K562 (cell line): ENCODE measurements around the gene MAP2K3.
"Not testable (repeated sequence)": the region's sequence is repeated elsewhere in the genome, so short reads cannot be mapped to it uniquely, and the experiment has no call there.

Experiments used
- KLF6 ChIP-seq: fragments of 250-450 bp; sonication (Bioruptor Pico); IDR thresholded peaks from 2 replicates; pipeline ENCODE4 v1.4.0; 2020; ENCODE audit warnings: mild to moderate bottlenecking, moderate library complexity, borderline replicate concordance
- SUPT5H ChIP-seq: fragments of 450-650 bp; IDR thresholded peaks from 2 replicates; pipeline ENCODE4 v1.6.1; 2016
- TCF7L2 ChIP-seq: fragments of 150-350 bp; IDR thresholded peaks from 2 replicates; pipeline ENCODE4 v1.6.1; 2016; ENCODE audit warnings: low read depth, mild to moderate bottlenecking, low read length, moderate library complexity
- TF ChIP-seq, protein P1 (sequence below), 3 experiments: IDR thresholded peaks in 2 of 3; conservative IDR thresholded peaks in 1 of 3; 2 replicates each; pipeline ENCODE4 v1.5.1; 2011 to 2012; ENCODE audit warnings: low read length in 3 of 3, mild to moderate bottlenecking in 3 of 3, control low read depth in 2 of 3, improper control_type of control experiment in 1 of 3, inconsistent platforms in 1 of 3, low read depth in 1 of 3, mixed read lengths in 1 of 3, moderate library complexity in 1 of 3; ENCODE audit not compliant: insufficient read depth in 2 of 3

GRCh38 chr17:21307273-21307625 lies 22.7 kb downstream of the MAP2K3 start:
- TF ChIP-seq KLF6 (CRISPR knock-in tag); SUPT5H; TCF7L2: not testable (repeated sequence)
- TF ChIP-seq, protein P1, sequence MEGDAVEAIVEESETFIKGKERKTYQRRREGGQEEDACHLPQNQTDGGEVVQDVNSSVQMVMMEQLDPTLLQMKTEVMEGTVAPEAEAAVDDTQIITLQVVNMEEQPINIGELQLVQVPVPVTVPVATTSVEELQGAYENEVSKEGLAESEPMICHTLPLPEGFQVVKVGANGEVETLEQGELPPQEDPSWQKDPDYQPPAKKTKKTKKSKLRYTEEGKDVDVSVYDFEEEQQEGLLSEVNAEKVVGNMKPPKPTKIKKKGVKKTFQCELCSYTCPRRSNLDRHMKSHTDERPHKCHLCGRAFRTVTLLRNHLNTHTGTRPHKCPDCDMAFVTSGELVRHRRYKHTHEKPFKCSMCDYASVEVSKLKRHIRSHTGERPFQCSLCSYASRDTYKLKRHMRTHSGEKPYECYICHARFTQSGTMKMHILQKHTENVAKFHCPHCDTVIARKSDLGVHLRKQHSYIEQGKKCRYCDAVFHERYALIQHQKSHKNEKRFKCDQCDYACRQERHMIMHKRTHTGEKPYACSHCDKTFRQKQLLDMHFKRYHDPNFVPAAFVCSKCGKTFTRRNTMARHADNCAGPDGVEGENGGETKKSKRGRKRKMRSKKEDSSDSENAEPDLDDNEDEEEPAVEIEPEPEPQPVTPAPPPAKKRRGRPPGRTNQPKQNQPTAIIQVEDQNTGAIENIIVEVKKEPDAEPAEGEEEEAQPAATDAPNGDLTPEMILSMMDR (IDR thresholded peaks at IDR 0.05 in 2 of 3, conservative IDR thresholded peaks at IDR 0.05 in 1 of 3; ENCODE audit: insufficient read depth in 2 of 3, low read depth in 1 of 3, low read length in 3 of 3), result not testable (repeated sequence)
